Right renal cortex interstitium (tissue), 3 donors: ENCODE results near the gene PHF12. TPM values are rescaled to one million over a fixed set of nuclear protein-coding genes. Genes with fewer than 3 reads are reported as not detected.

ENCODE experiments used
- DNase-seq, 3 donors: peaks; one replicate each; pipeline ENCODE4 v3.0.0-alpha.2; 2013; ENCODE audit warnings: low read depth in 3 of 3, low spot score in 2 of 3
- polyA plus RNA-seq, 3 donors: library from polyadenylated mRNA; unstranded; fragments of 120-200 nt; gene quantifications; one replicate each; pipeline ENCODE4 v1.2.1, GENCODE V29; 2013; ENCODE audit not compliant: insufficient read length in 3 of 3

Gene PHF12
- polyA plus RNA-seq, 3 donors, result 45.0 to 52.0 (median 46.4) TPM

DNA sequence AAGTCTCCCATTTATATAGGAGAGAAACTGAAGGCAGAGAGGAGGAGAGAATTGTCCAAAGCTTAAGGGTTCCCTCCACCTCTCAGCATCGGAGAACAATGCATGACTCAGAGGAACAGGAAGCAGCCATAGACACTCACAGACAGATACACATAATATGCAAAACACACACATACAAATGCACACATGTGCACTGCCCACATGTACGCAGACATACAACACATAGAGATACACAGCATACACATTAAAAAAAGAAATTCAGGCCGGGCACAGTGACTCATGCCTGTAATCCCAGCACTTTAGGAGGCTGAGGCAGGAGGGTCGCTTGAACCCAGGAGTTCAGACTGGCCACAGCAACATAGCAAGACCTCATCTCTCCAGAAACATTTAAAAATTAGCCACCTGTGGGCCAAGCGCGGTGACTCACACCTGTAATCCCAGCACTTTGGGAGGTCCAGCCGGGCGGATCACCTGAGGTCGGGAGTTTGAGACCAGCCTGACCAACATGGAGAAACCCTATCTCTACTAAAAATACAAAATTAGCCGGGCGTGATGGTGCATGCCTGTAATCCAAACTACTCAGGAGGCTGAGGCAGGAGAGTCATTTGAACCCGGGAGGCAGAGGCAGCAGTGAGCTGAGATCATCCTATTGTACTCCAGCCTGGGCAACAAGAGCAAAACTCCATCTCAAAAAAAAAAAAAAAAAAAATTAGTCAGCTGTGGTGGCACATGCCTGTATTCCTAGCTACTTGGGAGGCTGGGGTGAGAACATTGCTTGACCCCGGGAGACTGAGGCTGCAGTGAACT, 85.2 kb downstream of the PHF12 start:
- no peak for DNase-seq

GRCh38 chr17:28864991-28865849, 86.1 kb downstream of the PHF12 start:
- DNase-seq, result no peak

GRCh38 chr17:28863953-28864352, 87.4 kb downstream of the PHF12 start:
- no peak for DNase-seq

GRCh38 chr17:28862561-28862960, 88.8 kb downstream of the PHF12 start:
- DNase-seq, result no peak

- DNase-seq, result no peak
Measured at GRCh38 chr17:28861393-28862203, 89.7 kb downstream of the PHF12 start.

DNA sequence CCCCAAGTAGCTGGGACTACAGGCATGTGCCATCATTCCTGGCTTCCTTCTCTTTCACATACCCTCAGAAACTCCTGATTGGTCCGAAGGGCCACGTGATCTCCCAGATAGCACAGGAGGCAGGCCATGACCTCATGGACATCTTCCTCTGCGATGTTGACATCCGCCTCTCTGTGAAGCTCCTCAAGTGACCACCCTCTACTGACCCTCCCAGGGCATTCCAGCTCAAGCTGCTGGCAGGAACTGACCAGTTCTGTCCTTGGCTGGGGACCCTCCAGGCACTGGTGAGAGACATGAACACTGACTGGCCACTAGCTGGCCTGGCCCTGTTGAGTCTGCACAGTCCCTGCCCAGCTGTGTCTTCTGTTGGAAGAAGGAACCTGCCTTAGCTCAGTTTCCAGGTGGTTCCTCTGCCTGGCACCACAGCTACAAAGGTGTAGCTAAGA, 90.9 kb downstream of the PHF12 start:
- no peak for DNase-seq

GRCh38 chr17:28858801-28859355, 92.4 kb downstream of the PHF12 start:
- DNase-seq, result no peak

DNA sequence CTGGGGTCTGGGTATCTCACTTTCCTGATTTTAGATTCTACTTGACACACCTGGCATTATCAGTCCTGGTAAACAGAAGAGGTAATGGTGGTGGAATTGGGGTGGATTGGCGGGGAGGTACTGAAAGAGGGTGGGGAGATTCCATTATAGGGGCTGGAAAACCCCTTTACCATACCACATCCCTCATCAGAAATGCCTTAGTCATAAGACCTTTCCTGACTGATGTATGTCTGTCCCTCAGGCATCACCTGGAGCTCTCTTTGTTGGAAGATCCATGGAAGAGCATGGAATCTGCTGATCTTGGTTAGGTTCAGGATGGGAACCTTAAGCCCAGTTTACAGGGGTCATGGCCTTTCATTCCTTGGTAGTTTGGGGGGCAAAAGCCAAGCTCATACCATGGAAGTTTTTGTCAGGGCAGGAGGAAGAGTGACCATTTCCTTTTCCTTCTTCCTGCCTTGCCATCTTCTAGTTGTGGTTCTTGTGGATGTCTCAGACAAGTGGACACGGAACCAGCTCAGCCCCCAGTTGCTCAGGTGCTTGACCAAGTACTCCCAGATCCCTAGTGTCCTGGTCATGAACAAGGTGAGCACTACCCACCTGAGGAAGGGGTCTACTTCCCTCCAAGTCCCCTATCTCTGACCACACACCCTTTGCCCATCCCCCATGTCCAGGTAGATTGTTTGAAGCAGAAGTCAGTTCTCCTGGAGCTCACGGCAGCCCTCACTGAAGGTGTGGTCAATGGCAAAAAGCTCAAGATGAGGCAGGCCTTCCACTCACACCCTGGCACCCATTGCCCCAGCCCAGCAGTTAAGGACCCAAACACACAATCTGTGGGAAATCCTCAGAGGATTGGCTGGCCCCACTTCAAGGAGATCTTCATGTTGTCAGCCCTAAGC, 93.2 kb downstream of the PHF12 start:
- DNase-seq, result no peak

GRCh38 chr17:28856028-28856574, 95.2 kb downstream of the PHF12 start:
- no peak for DNase-seq

DNA sequence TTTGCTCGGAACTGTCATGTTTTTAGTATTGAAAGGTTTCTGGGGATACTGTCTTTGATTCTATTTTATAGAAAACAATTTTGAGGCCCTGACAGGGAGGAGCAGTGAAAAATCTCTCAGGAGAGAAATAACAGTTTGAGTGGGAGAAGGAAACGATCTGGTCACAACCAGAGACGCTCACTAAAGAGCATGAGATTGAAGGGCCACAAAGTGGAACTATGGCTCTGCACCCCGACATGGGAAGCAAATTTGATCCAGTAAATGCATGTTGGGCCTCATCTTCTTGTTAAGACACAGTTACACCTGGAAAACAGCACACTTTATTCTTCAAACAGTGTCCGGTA, 96.0 kb downstream of the PHF12 start:
- DNase-seq, result no peak

Other genes starting within 250 kb of the PHF12 start
- 1 to 10 TPM; 4.0 to 6.3 (median 5.2) TPM for gene PROCA1, start 239.6 kb downstream of the PHF12 start, polyA plus RNA-seq
- 100 to 1,000 TPM; 185 to 200 (median 193) TPM for gene RAB34, start 233.7 kb downstream of the PHF12 start, polyA plus RNA-seq
- gene RPL23A, start 231.5 kb downstream of the PHF12 start, polyA plus RNA-seq, result 1,000 to 10,000 TPM in 2 of 3 donors, 100 to 1,000 TPM in 1; 935 to 1,015 (median 1,012) TPM
- 10 to 100 TPM; 17.0 to 21.0 (median 19.4) TPM for gene TLCD1, start 225.3 kb downstream of the PHF12 start, polyA plus RNA-seq
- gene NEK8, start 222.7 kb downstream of the PHF12 start, polyA plus RNA-seq, result 1 to 10 TPM; 6.3 to 7.9 (median 7.1) TPM
- 100 to 1,000 TPM in 2 of 3 donors, 10 to 100 TPM in 1; 97.8 to 107 (median 101) TPM for gene TRAF4, start 207.5 kb downstream of the PHF12 start, polyA plus RNA-seq
- 10 to 100 TPM; 19.7 to 20.0 (median 19.9) TPM for gene FAM222B, start 108.7 kb downstream of the PHF12 start, polyA plus RNA-seq
- 10 to 100 TPM; 60.4 to 70.7 (median 65.0) TPM for gene ERAL1, start 96.5 kb downstream of the PHF12 start, polyA plus RNA-seq
- 10 to 100 TPM; 74.4 to 88.0 (median 78.4) TPM for gene FLOT2, start 53.8 kb downstream of the PHF12 start, polyA plus RNA-seq
- gene DHRS13, start 48.4 kb downstream of the PHF12 start, polyA plus RNA-seq, result 10 to 100 TPM; 10.1 to 14.0 (median 10.4) TPM
- gene SEZ6, start 54.5 kb upstream of the PHF12 start, polyA plus RNA-seq, result under 1 TPM; 0.11 TPM
- gene PIPOX, start 91.6 kb upstream of the PHF12 start, polyA plus RNA-seq, result 10 to 100 TPM in 1 of 3 donors, 1 to 10 TPM in 2; 6.5 to 12.7 (median 7.8) TPM
- 10 to 100 TPM; 32.6 to 39.4 (median 36.6) TPM for gene MYO18A, start 228.9 kb upstream of the PHF12 start, polyA plus RNA-seq